PFSK-1 (cell line): ENCODE data around the gene COL4A2.

Experiments used
- POLR2AphosphoS5 ChIP-seq: IDR thresholded peaks from 2 replicates; pipeline ENCODE4 v1.6.1; 2012; ENCODE audit warnings: low read depth, mild to moderate bottlenecking, control low read depth, low read length, moderate library complexity
- TAF1 ChIP-seq: IDR thresholded peaks from 2 replicates; pipeline ENCODE4 v1.6.1; 2012; ENCODE audit warnings: low read length, control low read depth, borderline replicate concordance; ENCODE audit not compliant: insufficient read depth
- TF ChIP-seq, protein P1 (sequence below), 2 experiments: IDR thresholded peaks; 2 replicates each; pipeline versions ENCODE4 v1.6.1 to v1.8.0; 2011 to 2012; ENCODE audit warnings: low read depth in 2 of 2, low read length in 2 of 2, control low read depth in 1 of 2, inconsistent platforms in 1 of 2, mild to moderate bottlenecking in 1 of 2, moderate library complexity in 1 of 2; ENCODE audit not compliant: insufficient read depth in 1 of 2

GRCh38 chr13:110472904-110473563 lies 165.9 kb downstream of the COL4A2 start:
- TF ChIP-seq POLR2AphosphoS5 (no peak), TAF1 (no peak)
- TF ChIP-seq, protein P1, sequence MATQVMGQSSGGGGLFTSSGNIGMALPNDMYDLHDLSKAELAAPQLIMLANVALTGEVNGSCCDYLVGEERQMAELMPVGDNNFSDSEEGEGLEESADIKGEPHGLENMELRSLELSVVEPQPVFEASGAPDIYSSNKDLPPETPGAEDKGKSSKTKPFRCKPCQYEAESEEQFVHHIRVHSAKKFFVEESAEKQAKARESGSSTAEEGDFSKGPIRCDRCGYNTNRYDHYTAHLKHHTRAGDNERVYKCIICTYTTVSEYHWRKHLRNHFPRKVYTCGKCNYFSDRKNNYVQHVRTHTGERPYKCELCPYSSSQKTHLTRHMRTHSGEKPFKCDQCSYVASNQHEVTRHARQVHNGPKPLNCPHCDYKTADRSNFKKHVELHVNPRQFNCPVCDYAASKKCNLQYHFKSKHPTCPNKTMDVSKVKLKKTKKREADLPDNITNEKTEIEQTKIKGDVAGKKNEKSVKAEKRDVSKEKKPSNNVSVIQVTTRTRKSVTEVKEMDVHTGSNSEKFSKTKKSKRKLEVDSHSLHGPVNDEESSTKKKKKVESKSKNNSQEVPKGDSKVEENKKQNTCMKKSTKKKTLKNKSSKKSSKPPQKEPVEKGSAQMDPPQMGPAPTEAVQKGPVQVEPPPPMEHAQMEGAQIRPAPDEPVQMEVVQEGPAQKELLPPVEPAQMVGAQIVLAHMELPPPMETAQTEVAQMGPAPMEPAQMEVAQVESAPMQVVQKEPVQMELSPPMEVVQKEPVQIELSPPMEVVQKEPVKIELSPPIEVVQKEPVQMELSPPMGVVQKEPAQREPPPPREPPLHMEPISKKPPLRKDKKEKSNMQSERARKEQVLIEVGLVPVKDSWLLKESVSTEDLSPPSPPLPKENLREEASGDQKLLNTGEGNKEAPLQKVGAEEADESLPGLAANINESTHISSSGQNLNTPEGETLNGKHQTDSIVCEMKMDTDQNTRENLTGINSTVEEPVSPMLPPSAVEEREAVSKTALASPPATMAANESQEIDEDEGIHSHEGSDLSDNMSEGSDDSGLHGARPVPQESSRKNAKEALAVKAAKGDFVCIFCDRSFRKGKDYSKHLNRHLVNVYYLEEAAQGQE (IDR thresholded peaks at IDR 0.05; ENCODE audit: insufficient read depth in 1 of 2, low read depth in 2 of 2, low read length in 2 of 2): no peak
